GM20000 (cell line): Measurements from ENCODE around the gene PTCHD1.

Experiments
- DNase-seq: peaks from one replicate; pipeline ENCODE4 v3.0.0; 2012; ENCODE audit warnings: low spot score
- CTCF ChIP-seq: IDR thresholded peaks from 2 replicates; pipeline ENCODE4 v1.5.1; 2012; ENCODE audit warnings: mild to moderate bottlenecking, control low read depth; ENCODE audit errors: extremely low read depth, missing control alignments

Gene PTCHD1

DNA sequence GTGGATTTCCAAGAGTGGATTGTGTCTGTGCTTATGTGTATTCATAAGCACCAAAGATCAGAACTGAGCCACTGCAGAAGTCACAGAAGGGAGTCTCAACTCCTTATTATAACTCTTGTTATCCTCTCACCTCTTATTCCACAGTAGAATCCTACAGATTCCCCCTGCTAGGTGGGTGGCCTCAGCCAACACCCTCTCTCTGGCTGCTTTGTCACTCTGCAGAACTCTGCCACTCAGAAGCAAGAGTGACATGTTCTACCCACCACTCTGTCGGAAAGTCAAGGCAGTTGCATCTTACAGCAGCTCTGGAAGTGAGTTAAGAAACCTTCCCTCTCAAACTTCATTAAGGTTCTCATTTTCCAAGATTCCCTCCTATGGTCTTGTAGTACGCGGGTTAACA, 41.9 kb downstream of the PTCHD1 start:
- no peak for TF ChIP-seq CTCF
- no peak for DNase-seq

GRCh38 chrX:23380581-23380980, 45.9 kb downstream of the PTCHD1 start:
- TF ChIP-seq CTCF = no peak
- DNase-seq = no peak

- TF ChIP-seq CTCF = no peak
- DNase-seq = no peak
Measured at GRCh38 chrX:23381099-23382087, 46.7 kb downstream of the PTCHD1 start.

GRCh38 chrX:23382572-23382971, 47.9 kb downstream of the PTCHD1 start:
- no peak for TF ChIP-seq CTCF
- DNase-seq = no peak

GRCh38 chrX:23383411-23383810, 48.8 kb downstream of the PTCHD1 start:
- TF ChIP-seq CTCF = no peak
- DNase-seq = no peak

DNA sequence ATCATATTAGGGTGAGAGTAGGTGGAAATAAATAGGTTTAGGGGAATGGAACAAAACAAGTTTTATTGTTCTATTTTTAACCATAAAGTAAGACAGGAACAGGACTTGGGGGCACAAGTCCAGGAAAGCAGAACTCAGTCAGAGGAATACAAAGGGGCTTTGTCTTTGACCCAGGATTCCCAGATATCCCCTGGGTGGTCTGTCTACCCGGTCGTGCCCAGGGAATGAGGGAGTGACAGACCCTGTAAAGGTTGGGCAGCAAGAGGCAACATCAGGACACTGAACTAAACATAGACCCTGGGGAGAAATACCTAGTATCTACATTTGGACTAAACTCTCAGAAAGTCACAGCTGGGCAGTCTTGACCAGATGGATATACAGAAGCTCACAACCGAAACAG, 50.6 kb downstream of the PTCHD1 start:
- DNase-seq = no peak
- no peak for TF ChIP-seq CTCF

DNA sequence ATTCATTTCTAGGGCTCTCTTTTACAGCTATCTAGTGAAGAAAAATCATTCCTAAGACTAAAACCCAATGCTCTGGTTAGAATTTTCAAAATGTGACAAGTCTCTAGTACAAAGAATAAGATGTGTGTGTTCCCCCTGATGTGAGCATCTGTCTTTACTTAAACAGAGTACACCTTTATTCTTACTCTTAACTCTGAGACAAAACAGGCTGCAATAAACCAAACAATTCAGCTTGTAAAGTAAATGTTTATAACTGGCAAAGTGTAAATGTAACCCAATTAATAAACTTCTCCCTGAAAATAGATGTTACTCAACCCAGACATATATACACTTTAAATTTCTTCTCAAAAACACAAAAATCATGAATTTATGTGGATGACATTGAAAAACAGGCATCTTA, 51.6 kb downstream of the PTCHD1 start:
- no peak for TF ChIP-seq CTCF
- DNase-seq = no peak
